H1 (cell line): ENCODE measurements around the gene GAMT. TPM values are rescaled to one million over a fixed set of nuclear protein-coding genes. Genes with fewer than 3 reads are reported as not detected.
"Not testable (repeated sequence)": the region's sequence is repeated elsewhere in the genome, so short reads cannot be mapped to it uniquely, and the experiment has no call there.

Experiments
- CTCF ChIA-PET: fragments of 300-600 bp; sonication (Branson Sonifier 250); formaldehyde crosslinking; loops from one replicate; lab custom pipeline; 2021; ENCODE audit not compliant: partially characterized antibody; lab: Charles Lee
- POLR2A ChIA-PET: fragments of 300-600 bp; sonication (Branson Sonifier 250); formaldehyde crosslinking; loops from one replicate; lab custom pipeline; 2021; ENCODE audit warnings: inconsistent platforms; ENCODE audit not compliant: partially characterized antibody; lab: Charles Lee
- DNase-seq, 2 experiments: peaks; one replicate each; pipeline versions ENCODE4 v3.0.0 to v3.0.0-alpha.2; 2010 to 2022; ENCODE audit warnings: low spot score in 2 of 2, low read depth in 1 of 2, mixed read lengths in 1 of 2
- FAIRE-seq: peaks from 2 replicates; lab custom pipeline; 2011; peaks lifted over from hg19 to GRCh38; lab: Jason Lieb, UNC
- H2AFZ ChIP-seq: 2 replicates; pipeline ENCODE4 v1.8.1; 2012; ENCODE audit warnings: low read length, inconsistent platforms
- H2AK5ac ChIP-seq: 2 replicates; pipeline ENCODE4 v1.6.1; 2013; ENCODE audit warnings: low read depth, low read length
- H2BK120ac ChIP-seq: replicated peaks from 2 replicates; pipeline ENCODE3; 2013; ENCODE audit warnings: low read depth, low read length, inconsistent platforms
- H2BK12ac ChIP-seq: 2 replicates; pipeline ENCODE4 v1.6.1; 2013; ENCODE audit warnings: low read depth, low read length
- H2BK15ac ChIP-seq: 2 replicates; pipeline ENCODE4 v1.6.1; 2013; ENCODE audit warnings: low read length
- H2BK20ac ChIP-seq: 2 replicates; pipeline ENCODE4 v1.6.1; 2013; ENCODE audit warnings: low read length
- H2BK5ac ChIP-seq: 2 replicates; pipeline ENCODE4 v1.6.1; 2013; ENCODE audit warnings: low read depth, low read length
- H3K14ac ChIP-seq: 2 replicates; pipeline ENCODE4 v1.6.1; 2013; ENCODE audit warnings: inconsistent platforms; ENCODE audit not compliant: insufficient read length
- H3K18ac ChIP-seq: 2 replicates; pipeline ENCODE4 v1.6.1; 2013; ENCODE audit warnings: low read length; ENCODE audit errors: extremely low read depth
- H3K23ac ChIP-seq: 2 replicates; pipeline ENCODE4 v1.6.1; 2013; ENCODE audit warnings: inconsistent platforms; ENCODE audit not compliant: insufficient read length
- H3K23me2 ChIP-seq: 2 replicates; pipeline ENCODE4 v1.6.1; 2013; ENCODE audit warnings: low read depth, low read length
- H3K27ac ChIP-seq: 2 replicates; pipeline ENCODE4 v1.6.1; 2011; ENCODE audit warnings: low read depth, low read length, inconsistent platforms
- H3K27me3 ChIP-seq, 4 experiments: replicated peaks in 1 of 4; 1 replicate in 1 of 4; 2 replicates in 3 of 4; pipeline versions ENCODE4 v1.6.1 to v1.8.1; 2011 to 2013; ENCODE audit warnings: low read length in 3 of 4, mild to moderate bottlenecking in 3 of 4, inconsistent platforms in 2 of 4, mixed read lengths in 2 of 4, moderate library complexity in 1 of 4; ENCODE audit not compliant: control insufficient read depth in 3 of 4, insufficient read depth in 3 of 4; ENCODE audit errors: extremely low read depth in 1 of 4
- H3K36me3 ChIP-seq, 4 experiments: 2 replicates each; pipeline versions ENCODE4 v1.6.1 to v1.8.1; 2011 to 2013; ENCODE audit warnings: mild to moderate bottlenecking in 4 of 4, low read length in 3 of 4, moderate library complexity in 2 of 4, control low read depth in 1 of 4, inconsistent platforms in 1 of 4; ENCODE audit not compliant: insufficient read depth in 4 of 4, control insufficient read depth in 2 of 4
- H3K4ac ChIP-seq: replicated peaks from 2 replicates; pipeline ENCODE3; 2013; ENCODE audit warnings: low read length, low read depth, mixed read lengths, inconsistent platforms; ENCODE audit not compliant: insufficient read length
- H3K4me1 ChIP-seq, 4 experiments: replicated peaks in 1 of 4; 1 replicate in 1 of 4; 2 replicates in 3 of 4; pipeline versions ENCODE4 v1.6.1 to v1.8.1; 2011 to 2013; ENCODE audit warnings: low read length in 3 of 4, inconsistent platforms in 2 of 4, mixed read lengths in 1 of 4; ENCODE audit not compliant: insufficient read depth in 4 of 4, control insufficient read depth in 3 of 4
- H3K4me2 ChIP-seq, 2 experiments: 2 replicates each; pipeline versions ENCODE4 v1.6.1 to v1.8.1; 2011 to 2013; ENCODE audit warnings: low read depth in 2 of 2, low read length in 2 of 2, control low read depth in 1 of 2, inconsistent platforms in 1 of 2, mild to moderate bottlenecking in 1 of 2; ENCODE audit not compliant: insufficient read depth in 1 of 2
- H3K4me3 ChIP-seq, 4 experiments: fragments of 200-600, 300-600 bp in 1 of 4; sonication (generic), shearing (Covaris generic), sonication (Bioruptor Twin) in 1 of 4; 2 replicates each; pipeline versions ENCODE4 v1.5.1 to v1.8.1; 2011 to 2016; ENCODE audit warnings: low read length in 4 of 4, low read depth in 3 of 4, control low read depth in 2 of 4, inconsistent platforms in 2 of 4, mild to moderate bottlenecking in 2 of 4, mixed read lengths in 1 of 4, moderate library complexity in 1 of 4; ENCODE audit not compliant: insufficient read depth in 2 of 4; ENCODE audit errors: extremely low read depth in 1 of 4
- H3K56ac ChIP-seq: replicated peaks from 2 replicates; pipeline ENCODE3; 2013; ENCODE audit warnings: low read depth, mild to moderate bottlenecking, mixed read lengths, low read length, inconsistent platforms; ENCODE audit not compliant: insufficient read length
- H3K79me1 ChIP-seq: 2 replicates; pipeline ENCODE4 v1.6.1; 2013; ENCODE audit warnings: low read depth, low read length, control low read depth
- H3K79me2 ChIP-seq, 2 experiments: 2 replicates each; pipeline versions ENCODE4 v1.6.1 to v1.8.1; 2012 to 2013; ENCODE audit warnings: low read length in 2 of 2, mild to moderate bottlenecking in 2 of 2, inconsistent platforms in 1 of 2; ENCODE audit not compliant: insufficient read depth in 2 of 2, control insufficient read depth in 1 of 2
- H3K9ac ChIP-seq, 4 experiments: replicated peaks in 1 of 4; 1 replicate in 1 of 4; 2 replicates in 3 of 4; pipeline versions ENCODE4 v1.6.1 to v1.8.1; 2011 to 2013; ENCODE audit warnings: low read depth in 3 of 4, low read length in 3 of 4, control low read depth in 2 of 4, mild to moderate bottlenecking in 2 of 4, moderate library complexity in 2 of 4, inconsistent platforms in 1 of 4; ENCODE audit errors: extremely low read depth in 1 of 4
- H3K9me3 ChIP-seq, 2 experiments: 2 replicates each; pipeline versions ENCODE4 v1.6.1 to v1.8.1; 2012 to 2013; ENCODE audit warnings: mild to moderate bottlenecking in 2 of 2, moderate library complexity in 2 of 2, control low read depth in 1 of 2, inconsistent platforms in 1 of 2, low read depth in 1 of 2, low read length in 1 of 2, mixed read lengths in 1 of 2; ENCODE audit not compliant: insufficient read depth in 2 of 2
- H4K20me1 ChIP-seq, 2 experiments: replicated peaks in 1 of 2; 2 replicates each; pipeline versions ENCODE3 to v1.8.1; 2011 to 2013; ENCODE audit warnings: inconsistent platforms in 2 of 2, low read length in 2 of 2, mild to moderate bottlenecking in 1 of 2; ENCODE audit not compliant: insufficient read depth in 2 of 2, control insufficient read depth in 1 of 2
- H4K5ac ChIP-seq: 2 replicates; pipeline ENCODE4 v1.6.1; 2013; ENCODE audit warnings: low read length, low read depth, mixed read lengths, inconsistent platforms; ENCODE audit not compliant: insufficient read length
- H4K8ac ChIP-seq: 2 replicates; pipeline ENCODE4 v1.8.0; 2013; ENCODE audit warnings: mild to moderate bottlenecking, moderate library complexity, low read length, inconsistent platforms; ENCODE audit not compliant: insufficient read depth; ENCODE audit errors: extremely low read depth
- H4K91ac ChIP-seq: replicated peaks from 2 replicates; pipeline ENCODE3; 2013; ENCODE audit warnings: low read length, mixed read lengths, inconsistent platforms; ENCODE audit not compliant: insufficient read length
- WGBS, 2 experiments: shearing (Covaris generic) in 1 of 2; methylation state at CpG; one replicate each; pipeline versions ENCODE4 v1.1.6 to v1.1.7; 2013 to 2015; ENCODE audit warnings: low lambda C conversion rate in 2 of 2, mixed read lengths in 2 of 2, inconsistent platforms in 1 of 2, low coverage in 1 of 2, missing lambda C conversion rate in 1 of 2; ENCODE audit not compliant: insufficient replicate concordance in 2 of 2, insufficient coverage in 1 of 2, insufficient read length in 1 of 2; ENCODE audit errors: extremely low coverage in 1 of 2, missing lambda C conversion rate in 1 of 2; 5-methylcytosine and 5-hydroxymethylcytosine counted together
- polyA plus RNA-seq, 7 experiments: library from polyadenylated mRNA; depleted of rRNA in 3 of 7; stranded (reverse) in 5 of 7; unstranded in 2 of 7; fragments of >200 nt in 5 of 7; fragments of 200-250 nt in 2 of 7; gene quantifications; 1 replicate in 5 of 7; 2 replicates in 1 of 7; 4 replicates in 1 of 7; pipeline versions ENCODE4 v1.2.1 to v1.2.3, GENCODE V29; 2011 to 2013; ENCODE audit warnings: missing spikeins in 2 of 7, mixed read lengths in 2 of 7
- total RNA-seq: library from RNA; stranded (reverse); fragmentation: NEBNext Ultra II Directional; extraction: Animal tissue kit (Norgen Biotek cat#: 25700); gene quantifications from 2 replicates; pipeline ENCODE4 v1.2.1, GENCODE V29; 2021

Gene GAMT
- total and polyA plus RNA-seq, 2 of the 8 experiments (the other 6 are each of a cell fraction or from before 2014, with no cell fraction given) = 17.2 to 35.6 TPM

DNA sequence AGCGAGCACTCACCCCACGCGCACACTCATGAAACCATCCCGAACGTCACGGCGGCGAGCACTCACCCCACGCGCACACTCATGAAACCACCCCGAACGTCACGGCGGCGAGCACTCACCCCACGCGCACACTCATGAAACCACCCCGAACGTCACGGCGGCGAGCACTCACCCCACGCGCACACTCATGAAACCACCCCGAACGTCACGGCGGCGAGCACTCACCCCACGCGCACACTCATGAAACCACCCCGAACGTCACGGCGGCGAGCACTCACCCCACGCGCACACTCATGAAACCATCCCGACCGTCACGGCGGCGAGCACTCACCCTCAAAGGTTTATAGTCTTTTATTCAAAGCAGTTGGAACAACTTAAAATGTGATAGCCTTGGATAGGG is 18.7 kb upstream of the GAMT start:
- not testable (repeated sequence) for H2BK5ac ChIP-seq, H3K4me3 ChIP-seq, H3K18ac ChIP-seq, H3K27me3 ChIP-seq, H4K5ac ChIP-seq, DNase-seq, H3K27ac ChIP-seq, H2BK20ac ChIP-seq, H3K23ac ChIP-seq, H3K9ac ChIP-seq, H3K4me2 ChIP-seq, H3K4ac ChIP-seq, H3K56ac ChIP-seq, H2BK12ac ChIP-seq, H3K23me2 ChIP-seq, H4K91ac ChIP-seq, H2AK5ac ChIP-seq, H3K14ac ChIP-seq, H2BK120ac ChIP-seq, H2AFZ ChIP-seq, H3K9me3 ChIP-seq, H2BK15ac ChIP-seq, FAIRE-seq
- H4K8ac ChIP-seq = peak overlapping the region; percentile 65; the same call in 1 of the 2 replicates
- peaks cover 55 to 59% of the 10 kb centered on the region in 2 experiments for H4K20me1 ChIP-seq
- peaks cover 8 to 24% (median 17%) of the 10 kb centered on the region in 4 experiments for H3K4me1 ChIP-seq
- ChIA-PET POLR2A (interaction anchor here (0.8 to 1.5 kb wide), 4 partner anchors 10 to 151 kb away, joined by 3 to 5 read pairs (median 4); partner anchors contain the start of genes CIRBP and FAM174C), CTCF (interaction anchor here (0.9 to 1.9 kb wide), 5 partner anchors 8 to 103 kb away, joined by 3 to 8 read pairs (median 4); no protein-coding TSS in a partner anchor)
- WGBS, 2 experiments = 96% methylated on average over 14 of the region's 43 CpGs; no CpG with 5 or more reads in 1 of the 2 experiments
- H3K79me1 ChIP-seq = peaks cover 25% of the 10 kb centered on the region
- peaks cover 29 to 86% of the 10 kb centered on the region in 2 experiments for H3K79me2 ChIP-seq
- H3K36me3 ChIP-seq = peaks cover 32 to 74% (median 52%) of the 10 kb centered on the region in 4 experiments
